ENCODE data around the gene BCL6B.

DNA sequence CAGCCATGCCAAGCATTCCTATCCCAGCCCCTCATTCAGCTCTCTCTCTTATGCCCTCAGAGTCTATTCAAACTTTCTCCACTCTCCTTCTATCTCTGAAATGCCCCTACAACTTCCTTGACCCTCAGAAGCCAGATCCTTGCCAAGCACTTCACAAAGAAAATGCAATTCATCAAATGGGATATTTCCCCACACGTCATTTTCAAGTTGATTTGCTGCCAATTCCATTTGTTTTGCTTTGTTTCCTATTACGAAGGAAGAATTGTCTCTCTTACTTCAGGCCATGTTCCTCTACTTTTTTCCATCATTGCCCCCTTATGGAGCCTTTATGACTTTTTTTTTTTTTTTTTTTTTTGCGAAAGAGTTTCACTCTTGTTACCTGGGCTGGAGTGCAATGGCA lies 36.2 kb upstream of the BCL6B start:
- TF ChIP-seq, protein P1, sequence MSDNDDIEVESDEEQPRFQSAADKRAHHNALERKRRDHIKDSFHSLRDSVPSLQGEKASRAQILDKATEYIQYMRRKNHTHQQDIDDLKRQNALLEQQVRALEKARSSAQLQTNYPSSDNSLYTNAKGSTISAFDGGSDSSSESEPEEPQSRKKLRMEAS (IDR thresholded peaks at IDR 0.05), result no peak
- TF ChIP-seq YY1 (IDR thresholded peaks at IDR 0.05; ENCODE audit: low read depth), result no peak
- no peak for TF ChIP-seq RAD21 (IDR thresholded peaks at IDR 0.05; ENCODE audit: low read depth)

All from Ishikawa (cell line).